Measurements from ENCODE around the gene H3-3A.

Gene H3-3A

GRCh38 chr1:226062558-226063223 is at the start of gene H3-3A:
Gene H3-3A, plus strand, starts transcription at chr1:226062716. Its CDS starts 1,636 bp downstream, at chr1:226064352.
- in situ Hi-C loops (cut with MboI; ENCODE audit: low pct_unique_long_range_greater_than_20kb, low sequenced_read_pairs): no loop called here
- peak; percentile 94 for DNase-seq

GRCh38 chr1:226017070-226017469 is 45.4 kb upstream of the H3-3A start:
- DNase-seq: no peak
- in situ Hi-C loops (cut with MboI; ENCODE audit: low pct_unique_long_range_greater_than_20kb, low sequenced_read_pairs): no loop called here

GRCh38 chr1:226019572-226019971 is 42.9 kb upstream of the H3-3A start:
- no peak for DNase-seq
- in situ Hi-C loops (cut with MboI; ENCODE audit: low pct_unique_long_range_greater_than_20kb, low sequenced_read_pairs): no loop called here

- in situ Hi-C loops (cut with MboI; ENCODE audit: low pct_unique_long_range_greater_than_20kb, low sequenced_read_pairs): no loop called here
- DNase-seq: no peak
These were observed 41.1 kb upstream of the H3-3A start for GRCh38 chr1:226021401-226021800.

- in situ Hi-C loops (cut with MboI; ENCODE audit: low pct_unique_long_range_greater_than_20kb, low sequenced_read_pairs): no loop called here
- no peak for DNase-seq
These were observed 40.7 kb upstream of the H3-3A start for GRCh38 chr1:226021801-226022200.

- in situ Hi-C loops (cut with MboI; ENCODE audit: low pct_unique_long_range_greater_than_20kb, low sequenced_read_pairs): no loop called here
- no peak for DNase-seq
These were observed 38.8 kb upstream of the H3-3A start for GRCh38 chr1:226023735-226024134.

- no peak for DNase-seq
- in situ Hi-C loops (cut with MboI; ENCODE audit: low pct_unique_long_range_greater_than_20kb, low sequenced_read_pairs): no loop called here
These were observed 35.7 kb upstream of the H3-3A start for GRCh38 chr1:226026833-226027232.

- DNase-seq: no peak
- in situ Hi-C loops (cut with MboI; ENCODE audit: low pct_unique_long_range_greater_than_20kb, low sequenced_read_pairs): no loop called here
These were observed 34.8 kb upstream of the H3-3A start for GRCh38 chr1:226027538-226028217.

- in situ Hi-C loops (cut with MboI; ENCODE audit: low pct_unique_long_range_greater_than_20kb, low sequenced_read_pairs): no loop called here
- DNase-seq: peak; percentile 91
These were observed 33.4 kb upstream of the H3-3A start for GRCh38 chr1:226029093-226029496.

GRCh38 chr1:226029568-226030225 is 32.8 kb upstream of the H3-3A start:
- in situ Hi-C loops (cut with MboI; ENCODE audit: low pct_unique_long_range_greater_than_20kb, low sequenced_read_pairs): no loop called here

GRCh38 chr1:226033582-226033981 is 28.9 kb upstream of the H3-3A start:
- in situ Hi-C loops (cut with MboI; ENCODE audit: low pct_unique_long_range_greater_than_20kb, low sequenced_read_pairs): no loop called here
- DNase-seq: peak; percentile 45

More at GRCh38 chr1:226029568-226030225, 32.8 kb upstream of the H3-3A start:
- no peak for DNase-seq

GRCh38 chr1:226033991-226034390 is 28.5 kb upstream of the H3-3A start:
- no peak for DNase-seq
- in situ Hi-C loops (cut with MboI; ENCODE audit: low pct_unique_long_range_greater_than_20kb, low sequenced_read_pairs): no loop called here

GRCh38 chr1:226034482-226034881 is 28.0 kb upstream of the H3-3A start:
- peak; percentile 90 for DNase-seq
- in situ Hi-C loops (cut with MboI; ENCODE audit: low pct_unique_long_range_greater_than_20kb, low sequenced_read_pairs): no loop called here

GRCh38 chr1:226035915-226036314 is 26.6 kb upstream of the H3-3A start:
- in situ Hi-C loops (cut with MboI; ENCODE audit: low pct_unique_long_range_greater_than_20kb, low sequenced_read_pairs): no loop called here
- DNase-seq: no peak

- in situ Hi-C loops (cut with MboI; ENCODE audit: low pct_unique_long_range_greater_than_20kb, low sequenced_read_pairs): no loop called here
- DNase-seq: no peak
These were observed 23.9 kb upstream of the H3-3A start for GRCh38 chr1:226038661-226039060.

- no peak for DNase-seq
- in situ Hi-C loops (cut with MboI; ENCODE audit: low pct_unique_long_range_greater_than_20kb, low sequenced_read_pairs): no loop called here
These were observed 21.1 kb upstream of the H3-3A start for GRCh38 chr1:226041419-226041818.

- DNase-seq: no peak
- in situ Hi-C loops (cut with MboI; ENCODE audit: low pct_unique_long_range_greater_than_20kb, low sequenced_read_pairs): no loop called here
These were observed 17.9 kb upstream of the H3-3A start for GRCh38 chr1:226044514-226045101.

- in situ Hi-C loops (cut with MboI; ENCODE audit: low pct_unique_long_range_greater_than_20kb, low sequenced_read_pairs): no loop called here
These were observed 16.3 kb upstream of the H3-3A start for GRCh38 chr1:226046240-226046639.

GRCh38 chr1:226047495-226047894 is 15.0 kb upstream of the H3-3A start:
- DNase-seq: no peak
- in situ Hi-C loops (cut with MboI; ENCODE audit: low pct_unique_long_range_greater_than_20kb, low sequenced_read_pairs): no loop called here

More at GRCh38 chr1:226046240-226046639, 16.3 kb upstream of the H3-3A start:
- DNase-seq: no peak

GRCh38 chr1:226048886-226049285 is 13.6 kb upstream of the H3-3A start:
- in situ Hi-C loops (cut with MboI; ENCODE audit: low pct_unique_long_range_greater_than_20kb, low sequenced_read_pairs): no loop called here
- DNase-seq: no peak
